ENCODE data around the gene CD99L2. TPM values are rescaled to one million over a fixed set of nuclear protein-coding genes. Genes with fewer than 3 reads are reported as not detected.
A peak's percentile ranks its signal among the peaks of the same experiment; 100 is the strongest.

The CD99L2 gene, protein sequence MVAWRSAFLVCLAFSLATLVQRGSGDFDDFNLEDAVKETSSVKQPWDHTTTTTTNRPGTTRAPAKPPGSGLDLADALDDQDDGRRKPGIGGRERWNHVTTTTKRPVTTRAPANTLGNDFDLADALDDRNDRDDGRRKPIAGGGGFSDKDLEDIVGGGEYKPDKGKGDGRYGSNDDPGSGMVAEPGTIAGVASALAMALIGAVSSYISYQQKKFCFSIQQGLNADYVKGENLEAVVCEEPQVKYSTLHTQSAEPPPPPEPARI
- total RNA-seq, result 10 to 100 TPM; 16.6 to 17.0 TPM

DNA sequence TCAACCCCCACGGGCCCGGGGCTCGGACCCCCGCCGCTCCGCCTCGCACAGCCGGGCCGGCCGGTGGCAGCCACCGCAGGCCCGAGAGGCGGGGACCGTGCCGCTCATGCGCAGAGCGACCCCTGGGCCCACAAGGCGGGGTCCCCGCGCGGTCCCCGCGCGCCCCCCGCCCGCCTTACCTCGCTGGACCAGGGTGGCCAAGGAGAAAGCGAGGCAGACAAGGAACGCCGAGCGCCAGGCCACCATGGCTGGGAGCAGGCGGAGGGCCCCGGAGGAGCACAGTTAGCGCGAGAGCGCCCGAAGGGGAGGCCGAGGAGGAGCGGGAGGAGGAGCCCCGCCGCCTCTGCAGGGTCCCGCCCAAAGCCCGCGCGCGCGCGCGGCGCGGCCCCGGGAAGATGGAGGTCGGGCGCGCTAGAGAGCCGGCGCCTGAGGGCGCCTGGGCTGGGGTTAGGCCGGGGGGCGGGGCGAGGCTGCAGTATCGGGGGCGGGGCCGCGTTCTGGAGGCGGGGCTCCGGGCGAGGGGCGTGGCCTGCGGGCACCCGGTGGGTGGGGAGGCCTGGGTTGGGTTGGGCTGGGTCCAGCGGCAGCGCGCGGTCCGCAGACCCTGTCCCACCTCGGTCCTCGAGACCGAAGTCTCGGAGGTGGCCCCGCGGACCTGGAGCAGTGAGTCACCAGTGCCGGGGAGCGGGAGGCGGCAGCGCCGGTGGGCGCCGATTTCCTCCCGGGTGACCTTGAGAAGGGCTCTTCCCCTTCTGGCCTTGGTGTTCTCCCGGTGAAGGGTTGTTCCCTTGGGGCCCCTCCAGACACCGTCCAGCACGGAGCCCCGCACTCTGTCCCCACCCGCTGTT is at the start of gene CD99L2:
CD99L2 (minus strand) TSS at position 326 of the 848 bp plus-strand sequence; CDS start at position 246, 80 bp downstream.
- Mint-ChIP-seq H3K9me3 (no peaks in the 10 kb centered on the region), H3K27ac (peak within 1 kb of the TSS; percentile 61), H3K4me1 (peaks cover 13% of the 10 kb centered on the region), H3K4me3 (peak within 1 kb of the TSS; percentile 87), H3K36me3 (ENCODE audit: low read depth) (no peaks in the 10 kb centered on the region), H3K27me3 (peaks cover 9% of the 10 kb centered on the region)
- peak; percentile 91 for DNase-seq
- CTCF ChIA-PET, result interaction anchor here (1.3 kb wide), 1 partner anchor 127 kb away, joined by 5 read pairs; no protein-coding TSS in a partner anchor
- POLR2A ChIA-PET, result interaction anchor here (1.2 to 1.9 kb wide), 2 partner anchors 19 to 84 kb away, joined by 3 to 10 read pairs; partner anchors contain the start of gene HMGB3

DNA sequence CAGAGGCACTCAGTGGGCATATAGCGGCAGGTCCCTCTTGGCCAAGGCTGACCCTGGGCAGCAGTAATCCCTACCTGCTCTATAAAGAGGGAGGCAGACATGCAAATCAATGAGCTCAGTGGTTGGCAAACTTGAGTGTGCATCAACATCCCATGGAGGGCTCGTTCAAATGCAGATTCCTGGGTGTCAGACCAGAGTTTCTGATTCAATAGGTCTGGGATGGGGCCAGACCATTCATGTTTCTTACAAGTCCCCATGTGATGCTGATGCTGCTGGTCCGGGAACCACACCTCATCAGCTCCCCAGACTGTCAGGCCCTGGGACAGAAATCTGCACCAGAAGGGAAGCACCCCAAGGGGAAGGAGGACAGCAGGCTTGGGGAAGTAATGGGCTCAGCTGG is 45.8 kb upstream of the CD99L2 start:
- Mint-ChIP-seq H3K36me3 (ENCODE audit: low read depth) (no peaks in the 10 kb centered on the region), H3K9me3 (no peaks in the 10 kb centered on the region), H3K4me1 (no peaks in the 10 kb centered on the region), H3K27ac (no peak overlapping the region), H3K27me3 (peaks cover 2% of the 10 kb centered on the region), H3K4me3 (no peak overlapping the region)
- ChIA-PET POLR2A (no interaction called here), CTCF (no interaction called here)
- no peak for DNase-seq

DNA sequence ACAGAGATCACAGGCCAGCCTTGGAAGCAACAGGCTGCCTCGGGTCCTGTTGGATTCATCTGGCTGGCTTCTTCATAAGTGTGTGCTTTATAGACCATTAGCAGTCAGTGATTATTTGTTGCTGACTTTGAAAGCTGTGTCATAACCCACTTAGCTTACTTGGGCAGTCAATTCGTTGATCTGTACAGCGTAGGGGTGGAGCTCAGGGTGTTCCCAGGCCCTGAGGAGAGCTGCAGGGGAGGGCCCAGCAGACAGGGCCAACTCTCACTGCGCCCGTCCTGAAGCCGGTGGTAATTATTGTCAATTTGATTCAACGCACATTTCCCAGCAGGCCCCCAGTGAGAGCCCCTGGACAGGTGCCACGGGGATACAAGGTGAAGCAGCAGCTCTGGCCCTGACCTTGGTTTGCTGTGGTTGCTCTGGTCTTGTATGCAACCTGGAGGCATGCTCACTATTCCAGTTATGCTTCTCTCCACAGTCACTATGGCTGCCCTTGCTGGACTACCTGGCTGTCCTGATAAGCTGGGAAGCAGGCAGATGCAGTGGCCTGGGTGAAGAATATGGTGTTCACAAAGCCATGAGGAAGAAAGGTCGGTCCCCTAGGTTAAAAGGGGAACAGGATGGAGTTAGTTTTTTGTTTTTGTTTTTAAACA is 44.6 kb upstream of the CD99L2 start:
- H3K9me3 Mint-ChIP-seq, result no peaks in the 10 kb centered on the region
- ChIA-PET CTCF (interaction anchor here (1.1 kb wide), 1 partner anchor 139 kb away, joined by 3 read pairs; no protein-coding TSS in a partner anchor), POLR2A (no interaction called here)
- H3K27me3 Mint-ChIP-seq, result peaks cover 2% of the 10 kb centered on the region
- no peak for DNase-seq
- H3K36me3 Mint-ChIP-seq (ENCODE audit: low read depth), result no peaks in the 10 kb centered on the region
- no peaks in the 10 kb centered on the region for H3K4me1 Mint-ChIP-seq
- no peak overlapping the region for H3K4me3 Mint-ChIP-seq
- H3K27ac Mint-ChIP-seq, result no peak overlapping the region

DNA sequence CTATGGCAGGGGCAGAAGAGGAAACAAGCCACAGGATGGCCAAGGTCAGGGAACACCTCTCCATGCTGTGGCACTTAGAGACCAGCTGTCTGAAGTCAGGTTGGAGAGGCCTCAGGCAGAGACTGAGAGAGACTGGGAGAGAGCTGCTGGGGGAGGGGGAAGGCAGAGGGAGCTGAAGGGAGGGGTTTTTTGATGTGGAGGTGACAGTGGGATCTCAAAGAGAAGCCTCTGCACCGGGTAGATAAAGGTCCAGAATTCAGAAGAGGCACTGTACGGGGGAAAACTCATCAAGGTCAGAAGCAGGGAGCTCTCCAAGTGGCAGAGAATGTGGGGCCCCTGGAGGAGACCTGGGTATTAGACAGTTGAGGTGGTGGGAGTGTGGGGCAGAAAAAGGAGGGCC is 43.1 kb upstream of the CD99L2 start:
- H3K4me3 Mint-ChIP-seq, result no peak overlapping the region
- H3K4me1 Mint-ChIP-seq, result no peaks in the 10 kb centered on the region
- ChIA-PET POLR2A (no interaction called here), CTCF (no interaction called here)
- H3K36me3 Mint-ChIP-seq (ENCODE audit: low read depth), result no peaks in the 10 kb centered on the region
- no peaks in the 10 kb centered on the region for H3K27me3 Mint-ChIP-seq
- no peak for DNase-seq
- no peak overlapping the region for H3K27ac Mint-ChIP-seq
- no peaks in the 10 kb centered on the region for H3K9me3 Mint-ChIP-seq

DNA sequence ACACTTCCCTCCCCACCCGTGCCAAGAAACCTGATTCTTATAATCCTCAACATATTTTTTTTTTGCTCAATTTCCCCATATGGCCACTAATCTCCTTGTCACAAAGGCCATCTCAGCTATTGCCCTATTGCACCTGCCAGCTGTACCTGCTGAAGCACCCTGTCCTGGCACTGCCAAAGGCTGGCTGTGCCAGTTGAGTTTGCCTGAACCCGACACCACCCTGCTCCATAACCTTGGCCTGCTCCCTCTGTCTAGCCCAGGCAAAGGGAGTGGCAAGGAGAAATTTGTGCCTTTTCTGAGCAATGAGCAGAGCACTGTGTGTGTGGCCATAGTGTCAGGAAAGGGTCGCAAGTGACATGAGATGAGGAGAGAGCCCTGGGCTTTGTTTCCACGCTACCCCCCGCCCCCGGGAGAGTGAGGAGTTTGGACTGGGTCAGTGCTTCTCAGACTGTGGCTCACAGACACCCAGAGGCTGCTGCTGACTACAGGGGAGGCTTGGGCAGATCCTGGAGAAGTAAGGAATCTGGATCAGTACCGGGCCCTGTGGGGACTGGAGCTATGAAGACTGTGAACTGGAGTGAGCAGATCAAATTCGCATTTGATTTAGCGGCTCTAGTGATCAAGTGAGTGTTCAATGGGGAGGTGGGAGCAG is 42.5 kb upstream of the CD99L2 start:
- Mint-ChIP-seq H3K27ac (no peak overlapping the region), H3K36me3 (ENCODE audit: low read depth) (no peaks in the 10 kb centered on the region), H3K27me3 (no peaks in the 10 kb centered on the region), H3K4me3 (no peak overlapping the region), H3K9me3 (no peaks in the 10 kb centered on the region), H3K4me1 (no peaks in the 10 kb centered on the region)
- ChIA-PET CTCF (no interaction called here), POLR2A (interaction anchor here (0.6 kb wide), 1 partner anchor 17 kb away, joined by 5 read pairs; no protein-coding TSS in a partner anchor)
- no peak for DNase-seq

- H3K27me3 Mint-ChIP-seq, result peaks cover 6% of the 10 kb centered on the region
- H3K9me3 Mint-ChIP-seq, result no peaks in the 10 kb centered on the region
- no peaks in the 10 kb centered on the region for H3K4me1 Mint-ChIP-seq
- DNase-seq, result no peak
- H3K36me3 Mint-ChIP-seq (ENCODE audit: low read depth), result no peaks in the 10 kb centered on the region
- ChIA-PET CTCF (no interaction called here), POLR2A (no interaction called here)
- H3K4me3 Mint-ChIP-seq, result no peak overlapping the region
- H3K27ac Mint-ChIP-seq, result no peak overlapping the region
Observed at GRCh38 chrX:150936556-150936955, 38.1 kb upstream of the CD99L2 start.

- H3K4me3 Mint-ChIP-seq, result no peak overlapping the region
- H3K4me1 Mint-ChIP-seq, result no peaks in the 10 kb centered on the region
- CTCF ChIA-PET, result no interaction called here
- POLR2A ChIA-PET, result no interaction called here
- H3K9me3 Mint-ChIP-seq, result no peaks in the 10 kb centered on the region
- peaks cover 6% of the 10 kb centered on the region for H3K27me3 Mint-ChIP-seq
- no peaks in the 10 kb centered on the region for H3K36me3 Mint-ChIP-seq (ENCODE audit: low read depth)
- DNase-seq, result no peak
- no peak overlapping the region for H3K27ac Mint-ChIP-seq
Observed at GRCh38 chrX:150935467-150935866, 37.0 kb upstream of the CD99L2 start.

- Mint-ChIP-seq H3K27ac (no peak overlapping the region), H3K4me1 (no peaks in the 10 kb centered on the region)
- CTCF ChIA-PET, result no interaction called here
Observed at GRCh38 chrX:150934453-150934852, 36.0 kb upstream of the CD99L2 start.

GRCh38 chrX:150933945-150934350 is 35.5 kb upstream of the CD99L2 start:
- POLR2A ChIA-PET, result no interaction called here
- H3K4me1 Mint-ChIP-seq, result no peaks in the 10 kb centered on the region
- H3K27ac Mint-ChIP-seq, result no peak overlapping the region
- H3K36me3 Mint-ChIP-seq (ENCODE audit: low read depth), result no peaks in the 10 kb centered on the region
- H3K27me3 Mint-ChIP-seq, result peaks cover 6% of the 10 kb centered on the region
- no peak for DNase-seq
- no peak overlapping the region for H3K4me3 Mint-ChIP-seq
- CTCF ChIA-PET, result no interaction called here
- no peaks in the 10 kb centered on the region for H3K9me3 Mint-ChIP-seq

More at GRCh38 chrX:150934453-150934852, 36.0 kb upstream of the CD99L2 start:
- no peak for DNase-seq
- H3K36me3 Mint-ChIP-seq (ENCODE audit: low read depth), result no peaks in the 10 kb centered on the region
- peaks cover 6% of the 10 kb centered on the region for H3K27me3 Mint-ChIP-seq
- POLR2A ChIA-PET, result no interaction called here
- H3K4me3 Mint-ChIP-seq, result no peak overlapping the region
- H3K9me3 Mint-ChIP-seq, result no peaks in the 10 kb centered on the region

DNA sequence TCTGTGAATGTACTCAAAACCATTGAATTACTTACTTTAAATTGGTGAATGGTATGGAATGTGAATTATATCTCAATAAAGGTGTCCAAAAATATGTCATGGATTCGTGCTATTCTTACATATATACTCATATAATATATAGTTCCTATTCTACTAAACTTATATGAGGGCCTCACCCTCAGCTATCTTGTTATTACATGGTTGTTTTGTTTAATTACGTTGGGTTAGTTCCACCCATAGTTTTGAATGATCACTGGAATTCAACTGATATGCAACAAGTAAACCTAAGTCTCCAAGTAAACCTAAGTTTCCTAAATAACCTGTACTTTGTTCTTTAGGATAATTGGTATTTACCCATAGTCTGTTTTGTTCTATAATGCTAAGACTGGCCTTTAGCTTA is 30.6 kb upstream of the CD99L2 start:
- ChIA-PET CTCF (no interaction called here), POLR2A (no interaction called here)
- no peak overlapping the region for H3K4me3 Mint-ChIP-seq
- no peaks in the 10 kb centered on the region for H3K4me1 Mint-ChIP-seq
- no peaks in the 10 kb centered on the region for H3K9me3 Mint-ChIP-seq
- DNase-seq, result no peak
- peaks cover 1% of the 10 kb centered on the region for H3K27me3 Mint-ChIP-seq
- H3K36me3 Mint-ChIP-seq (ENCODE audit: low read depth), result no peaks in the 10 kb centered on the region
- no peak overlapping the region for H3K27ac Mint-ChIP-seq

GRCh38 chrX:150926791-150927190 is 28.3 kb upstream of the CD99L2 start:
- POLR2A ChIA-PET, result no interaction called here
- Mint-ChIP-seq H3K4me3 (no peak overlapping the region), H3K36me3 (ENCODE audit: low read depth) (no peaks in the 10 kb centered on the region), H3K9me3 (no peaks in the 10 kb centered on the region), H3K27ac (no peak overlapping the region), H3K4me1 (no peaks in the 10 kb centered on the region), H3K27me3 (no peaks in the 10 kb centered on the region)
- CTCF ChIA-PET, result no interaction called here
- no peak for DNase-seq

DNA sequence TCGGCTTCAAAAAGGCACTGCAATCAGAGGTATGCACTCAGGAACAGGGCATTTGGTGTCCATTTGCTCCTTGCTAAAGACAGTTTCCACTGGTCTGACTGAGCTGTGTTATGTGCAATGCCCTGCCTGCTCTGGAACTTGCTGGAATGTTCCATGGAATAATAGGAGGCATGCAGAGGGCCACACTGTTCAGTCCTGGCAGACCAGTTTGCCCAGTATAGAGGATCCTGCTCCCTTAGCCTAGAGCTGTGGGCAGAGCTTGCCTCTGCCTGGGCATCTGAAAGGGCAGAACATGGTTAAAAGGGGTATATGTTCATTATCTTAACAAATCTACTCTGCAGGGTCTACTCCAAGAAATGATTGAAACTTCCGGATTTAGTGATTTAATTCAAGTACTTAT is 27.8 kb upstream of the CD99L2 start:
- Mint-ChIP-seq H3K27me3 (no peaks in the 10 kb centered on the region), H3K4me1 (no peaks in the 10 kb centered on the region), H3K4me3 (no peak overlapping the region), H3K27ac (no peak overlapping the region), H3K36me3 (ENCODE audit: low read depth) (no peaks in the 10 kb centered on the region), H3K9me3 (no peaks in the 10 kb centered on the region)
- DNase-seq, result no peak
- POLR2A ChIA-PET, result no interaction called here
- CTCF ChIA-PET, result no interaction called here

DNA sequence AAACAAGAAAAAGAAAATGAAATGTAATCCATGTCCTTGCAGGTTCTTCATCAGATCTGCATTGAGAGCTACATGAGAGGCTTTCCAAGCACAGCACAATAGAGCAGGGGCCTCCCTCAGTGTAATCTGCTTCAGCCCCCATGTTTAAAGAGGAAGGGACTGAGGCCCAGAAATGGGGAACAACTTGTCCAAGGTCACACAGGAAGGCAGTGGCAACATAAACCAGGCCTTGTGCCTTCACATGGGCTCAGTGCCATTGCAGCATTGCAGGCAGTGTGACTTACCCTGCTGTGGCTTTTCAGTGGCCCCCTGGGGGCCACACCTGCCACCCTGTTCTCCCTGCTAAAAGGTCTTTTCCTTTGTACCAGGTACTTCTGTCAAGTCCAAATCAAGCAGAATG is 20.9 kb upstream of the CD99L2 start:
- Mint-ChIP-seq H3K9me3 (no peaks in the 10 kb centered on the region), H3K27me3 (no peaks in the 10 kb centered on the region), H3K4me3 (no peak overlapping the region), H3K36me3 (ENCODE audit: low read depth) (no peaks in the 10 kb centered on the region), H3K4me1 (no peaks in the 10 kb centered on the region), H3K27ac (no peak overlapping the region)
- DNase-seq, result no peak
- POLR2A ChIA-PET, result no interaction called here
- CTCF ChIA-PET, result no interaction called here
